8988T (cell line): Measurements from ENCODE around the gene TMEM254.
"Not testable (repeated sequence)": the region's sequence is repeated elsewhere in the genome, so short reads cannot be mapped to it uniquely, and the experiment has no call there.

Experiments used
- DNase-seq: peaks from one replicate; pipeline ENCODE4 v3.0.0; 2011

Gene TMEM254

DNA sequence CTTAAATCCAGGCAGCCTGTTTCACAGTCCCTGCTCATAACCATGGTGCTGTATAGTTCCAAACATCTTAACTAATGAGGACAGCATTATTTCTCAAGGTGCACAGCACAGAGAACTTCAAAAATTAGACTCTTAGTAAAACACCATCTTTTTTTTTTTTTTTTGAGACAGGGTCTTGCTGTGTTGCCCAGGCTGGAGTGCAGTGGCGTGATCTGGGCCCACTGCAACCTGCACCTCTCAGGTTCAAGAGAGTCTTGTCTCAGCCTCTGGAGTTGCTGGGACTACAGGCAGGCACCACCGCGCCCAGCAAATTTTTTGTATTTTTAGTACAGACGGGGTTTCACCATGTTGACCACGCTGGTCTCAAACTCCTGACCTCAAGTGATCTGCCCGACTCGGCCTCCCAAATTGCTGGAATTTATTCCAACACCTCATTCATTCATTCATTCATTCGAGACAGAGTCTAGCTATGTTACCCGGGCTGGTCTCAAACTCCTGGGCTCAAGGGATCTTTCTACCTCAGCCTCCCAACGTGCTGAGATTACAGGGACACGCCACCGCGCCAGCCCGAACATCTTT, 507 bp upstream of the TMEM254 start:
- DNase-seq, result no peak

DNA sequence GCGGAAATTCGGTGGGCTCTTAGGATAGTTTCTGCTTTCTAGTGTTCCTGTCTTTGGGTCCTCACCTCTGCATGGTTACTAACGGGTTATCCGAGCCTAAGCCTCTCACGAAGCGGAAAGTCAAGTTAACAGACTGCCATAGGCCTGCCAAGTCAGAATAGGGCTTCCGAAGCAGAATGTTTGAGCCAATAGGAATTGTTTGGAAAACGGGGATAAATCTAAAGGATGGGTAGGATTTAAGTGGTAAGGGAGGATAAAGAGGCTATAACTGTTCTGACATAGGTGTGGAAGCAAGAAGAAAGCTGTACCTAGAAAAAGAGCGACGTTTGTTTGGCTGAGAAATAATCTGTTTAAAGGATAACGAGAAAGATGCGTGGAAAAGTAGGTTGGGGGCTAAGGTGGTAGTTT, 851 bp downstream of the TMEM254 start:
- no peak for DNase-seq

DNA sequence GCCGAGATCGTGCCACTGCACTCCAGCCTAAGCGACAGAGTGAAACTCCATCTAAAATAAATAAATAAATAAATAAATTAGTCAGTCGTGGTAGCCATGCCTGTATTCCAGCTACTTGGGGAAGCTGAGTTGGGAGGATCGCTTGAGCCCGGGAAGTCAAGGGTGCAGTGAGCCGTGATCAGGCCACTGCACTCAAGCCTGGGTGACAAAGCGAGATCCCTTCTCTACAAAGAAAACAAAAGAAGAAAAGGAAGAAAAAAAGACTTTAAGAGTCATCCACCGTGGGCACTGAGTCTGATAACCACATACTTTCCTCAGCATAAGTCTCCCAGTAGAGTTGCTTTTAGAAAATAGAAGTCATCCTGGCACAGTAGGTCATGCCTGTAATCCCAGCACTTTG, 2.6 kb downstream of the TMEM254 start:
- no peak for DNase-seq

DNA sequence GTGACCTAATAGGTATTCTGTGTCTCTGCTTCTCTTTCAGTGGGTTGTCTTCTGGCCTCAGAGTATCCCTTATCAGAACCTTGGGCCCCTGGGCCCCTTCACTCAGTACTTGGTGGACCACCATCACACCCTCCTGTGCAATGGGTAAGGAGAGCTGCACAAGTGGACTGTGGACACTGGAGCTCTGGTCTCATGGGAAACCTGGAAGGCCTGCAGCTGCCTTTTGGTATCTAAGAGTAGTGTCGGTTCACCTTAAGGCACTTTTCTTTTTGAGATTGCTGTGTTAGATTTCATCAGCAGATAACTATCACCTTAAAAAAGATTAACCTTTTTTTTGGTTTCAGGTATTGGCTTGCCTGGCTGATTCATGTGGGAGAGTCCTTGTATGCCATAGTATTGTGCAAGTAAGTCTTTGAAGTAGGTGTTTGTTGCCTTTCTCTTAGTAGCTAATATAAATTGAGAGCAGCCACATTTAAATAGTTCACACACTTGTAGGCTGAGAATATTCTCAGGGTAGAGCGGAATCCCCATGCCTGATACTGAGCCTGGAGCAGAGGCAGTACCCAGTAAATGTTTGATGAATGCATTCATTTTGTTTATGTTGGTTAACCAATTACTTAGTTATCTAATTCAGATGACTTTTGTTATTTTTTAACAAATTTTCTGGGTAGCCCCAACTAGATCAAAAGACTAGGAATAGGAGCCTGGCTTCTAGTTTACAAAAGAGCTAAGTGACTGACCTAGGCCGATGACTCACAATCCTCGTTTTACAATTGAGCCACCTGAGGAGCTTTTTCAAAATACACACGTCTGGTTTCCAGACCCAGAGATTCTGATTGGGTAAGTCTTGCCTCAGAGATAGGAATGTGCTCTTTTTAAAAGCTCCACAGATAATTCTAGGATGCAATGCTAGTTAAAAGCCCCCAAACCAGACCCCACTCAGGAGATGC, 3.6 kb downstream of the TMEM254 start:
- DNase-seq, result no peak

DNA sequence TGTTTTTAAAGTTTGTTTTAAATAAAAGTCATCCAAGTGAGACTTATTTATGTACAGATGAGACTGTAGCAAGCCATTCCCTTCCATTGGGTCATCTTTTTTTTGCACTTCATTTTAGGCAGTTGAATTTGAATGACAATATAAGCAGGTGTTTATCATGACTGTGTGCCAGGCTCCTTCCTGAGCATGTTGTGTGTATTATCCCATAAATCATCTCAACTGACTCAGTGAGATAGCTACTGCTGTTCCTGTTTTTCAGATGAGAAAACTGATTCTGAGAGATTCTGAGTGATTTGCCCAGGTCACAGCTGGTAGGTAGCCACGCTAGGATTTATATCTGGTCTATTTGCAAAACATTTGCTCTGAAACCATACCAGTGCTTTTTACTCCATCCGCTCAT, 11.7 kb downstream of the TMEM254 start:
- DNase-seq, result no peak

DNA sequence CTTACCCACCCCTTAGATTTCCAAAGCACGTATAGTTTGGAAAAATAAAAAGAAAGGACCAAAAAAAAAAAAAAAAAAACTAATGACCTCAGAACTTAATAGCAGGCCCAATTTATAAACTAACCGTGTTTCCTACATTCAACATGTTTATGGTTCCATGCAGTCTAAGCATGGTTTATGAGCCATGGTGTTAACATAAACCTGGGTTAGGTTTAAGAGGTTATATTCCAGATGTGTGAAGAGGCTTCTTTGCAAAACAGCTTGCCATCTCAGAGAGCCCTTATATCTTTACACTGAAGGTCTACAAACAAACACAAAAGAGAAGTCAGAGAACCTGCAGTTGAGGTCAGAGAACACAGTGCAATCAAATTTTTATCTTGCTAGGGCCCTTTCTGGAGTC, 15.8 kb downstream of the TMEM254 start:
- no peak for DNase-seq

DNA sequence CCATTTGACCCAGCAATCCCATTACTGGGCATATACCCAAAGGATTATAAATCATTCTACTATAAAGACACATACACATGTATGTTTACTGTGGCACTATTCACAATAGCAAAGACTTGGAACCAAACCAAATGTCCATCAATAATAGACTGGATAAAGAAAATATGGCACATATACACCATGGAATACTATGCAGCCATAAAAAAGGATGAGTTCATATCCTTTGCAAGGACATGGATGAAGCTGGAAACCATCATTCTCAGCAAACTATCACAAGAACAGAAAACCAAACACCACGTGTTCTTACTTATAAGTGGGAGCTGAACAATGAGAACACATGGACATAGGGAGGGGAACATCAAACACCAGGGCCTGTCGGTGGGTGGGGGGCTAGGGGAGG, 19.8 kb downstream of the TMEM254 start:
- DNase-seq, result not testable (repeated sequence)

DNA sequence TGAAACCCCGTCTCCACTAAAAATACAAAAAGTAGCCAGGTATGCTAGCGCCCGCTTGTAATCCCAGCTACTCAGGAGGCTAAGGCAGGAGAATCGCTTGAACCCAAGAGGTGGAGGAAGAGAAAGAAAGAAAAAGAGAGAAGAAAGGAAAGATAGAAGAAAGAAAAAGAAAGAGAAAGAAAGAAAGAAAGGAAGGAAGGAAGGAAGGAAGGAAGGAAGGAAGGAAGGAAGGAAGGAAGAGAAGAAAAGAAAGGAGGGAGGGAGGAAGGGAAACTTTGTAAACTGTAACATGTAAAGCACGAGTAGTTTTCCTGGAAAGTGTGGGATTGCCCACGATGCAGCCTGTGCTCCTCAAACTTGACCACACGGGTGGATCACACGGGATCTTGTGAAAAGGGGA, 20.8 kb downstream of the TMEM254 start:
- not testable (repeated sequence) for DNase-seq

DNA sequence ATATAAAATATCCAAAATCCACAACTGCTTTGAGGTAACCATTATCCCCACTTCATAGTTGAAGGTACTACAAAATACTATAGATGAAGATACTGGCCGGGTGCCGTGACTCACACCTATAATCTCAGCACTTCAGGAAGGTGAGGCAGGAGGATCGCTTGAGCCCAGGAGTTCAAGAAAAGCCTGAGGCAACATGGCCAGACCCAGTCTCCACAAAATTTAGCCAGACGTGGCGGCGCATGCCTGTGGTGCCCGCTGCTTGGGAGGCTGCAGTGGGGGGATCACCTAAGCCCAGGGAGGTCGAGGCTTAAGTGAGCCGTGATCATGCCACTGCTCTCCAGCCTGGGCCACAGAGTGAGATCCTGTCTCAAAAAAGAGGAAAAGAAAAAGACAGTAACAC, 21.7 kb downstream of the TMEM254 start:
- DNase-seq, result no peak

DNA sequence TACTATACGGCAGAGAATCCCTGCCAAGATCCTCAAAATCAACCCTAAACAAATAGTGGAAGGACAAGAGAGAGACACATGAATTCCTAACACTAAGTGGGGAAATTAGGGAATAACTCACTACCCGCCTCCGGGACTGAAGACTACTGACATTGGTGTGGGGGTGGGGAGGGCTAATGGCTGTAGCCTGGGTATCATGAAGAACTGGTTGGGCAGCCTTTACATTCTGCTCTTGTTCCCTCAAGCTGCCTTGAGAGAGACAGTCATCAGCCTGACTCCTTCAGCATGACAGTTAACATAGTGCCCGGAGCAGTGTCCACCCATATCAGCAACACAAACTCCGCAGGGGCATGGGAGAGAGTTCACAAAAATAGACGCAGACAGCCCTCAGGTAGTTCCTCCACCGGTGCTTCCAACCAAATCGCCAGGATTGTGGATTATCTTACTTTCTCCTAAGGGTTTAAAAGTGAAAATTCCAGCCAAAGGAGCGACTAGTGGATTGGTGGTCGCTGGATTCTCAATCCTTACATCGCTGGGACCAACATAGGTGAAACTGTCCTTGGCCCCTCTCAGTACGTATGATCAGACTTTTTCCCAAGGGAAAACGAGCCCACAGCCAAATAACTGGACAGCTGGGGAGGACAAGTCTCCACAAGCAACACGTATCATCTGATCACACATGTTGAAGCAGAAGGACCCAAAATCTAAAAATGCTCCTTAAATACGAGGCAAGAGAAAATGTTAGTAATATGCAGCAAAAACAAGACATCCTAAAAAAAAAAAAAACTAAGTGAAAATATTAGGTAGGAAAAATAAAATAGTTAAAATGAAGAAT, 22.6 kb downstream of the TMEM254 start:
- no peak for DNase-seq

DNA sequence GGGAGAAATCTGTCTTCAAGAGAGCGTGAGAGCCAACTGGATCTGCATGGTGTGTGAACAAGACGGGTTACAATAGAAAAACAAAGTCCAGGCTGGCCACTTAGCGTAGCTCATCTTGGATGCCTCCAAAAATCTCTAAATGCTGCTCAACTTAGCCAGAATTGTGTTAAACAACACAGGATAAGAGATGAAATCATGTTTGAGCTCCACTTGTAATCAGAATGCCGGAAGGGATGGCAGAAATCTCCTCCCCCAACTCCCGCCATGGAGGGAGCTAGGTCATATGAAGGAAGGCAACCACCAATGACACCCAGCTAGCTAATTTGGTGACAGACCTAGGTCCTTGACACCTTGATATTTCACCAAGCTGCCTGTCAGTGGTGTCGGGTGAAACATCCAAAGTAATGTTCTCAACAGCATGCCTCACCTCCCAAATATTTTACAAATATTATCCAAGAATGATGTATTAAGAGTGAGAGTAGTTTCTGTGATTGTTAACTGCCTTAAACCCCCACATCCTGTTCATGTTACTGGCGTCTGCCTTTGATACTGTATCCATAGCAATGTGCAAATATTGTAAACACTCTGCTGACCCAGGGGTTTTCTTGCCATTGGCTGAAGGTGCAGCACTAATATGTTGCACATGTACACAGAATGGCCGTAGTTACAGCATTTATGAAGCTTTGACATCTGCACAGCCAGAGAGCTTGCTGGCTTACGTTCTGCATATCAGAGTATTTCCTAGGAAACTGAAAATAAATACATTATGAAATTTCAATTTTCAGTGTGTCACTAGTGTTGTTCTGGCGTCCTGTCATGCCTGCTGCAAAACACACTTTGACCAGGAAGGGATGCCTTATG, 25.8 kb downstream of the TMEM254 start:
- DNase-seq, result no peak

DNA sequence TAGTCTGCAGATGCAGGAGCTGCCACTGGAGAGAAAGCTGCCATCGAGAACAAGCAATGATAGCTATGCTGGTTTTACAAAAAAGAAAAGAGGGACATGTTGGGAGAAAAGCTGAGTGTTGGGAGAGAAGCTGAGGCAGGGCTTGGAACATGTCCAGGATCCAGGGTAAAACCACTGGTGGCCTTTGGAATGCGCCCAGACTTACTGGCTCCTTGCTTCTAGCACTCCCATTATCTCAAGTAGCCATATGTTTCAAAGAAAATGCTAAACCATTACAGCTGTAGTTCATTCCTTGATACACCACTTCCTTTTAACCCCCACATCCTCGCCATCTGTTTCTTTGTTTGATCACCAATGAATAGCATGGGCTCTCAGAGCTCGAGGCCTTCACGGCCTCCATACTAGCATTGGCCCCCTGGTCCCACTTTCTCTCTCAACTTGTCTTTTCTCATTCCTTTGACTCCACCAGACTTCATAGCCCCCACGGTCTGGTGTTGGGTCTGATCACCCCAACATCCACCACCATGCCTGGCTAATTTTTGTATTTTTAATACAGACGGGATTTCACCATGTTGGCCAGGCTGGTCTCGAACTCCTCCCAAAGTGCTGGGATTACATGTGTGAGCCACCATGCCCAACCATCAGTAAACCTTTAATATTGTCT, 30.2 kb downstream of the TMEM254 start:
- DNase-seq, result no peak

DNA sequence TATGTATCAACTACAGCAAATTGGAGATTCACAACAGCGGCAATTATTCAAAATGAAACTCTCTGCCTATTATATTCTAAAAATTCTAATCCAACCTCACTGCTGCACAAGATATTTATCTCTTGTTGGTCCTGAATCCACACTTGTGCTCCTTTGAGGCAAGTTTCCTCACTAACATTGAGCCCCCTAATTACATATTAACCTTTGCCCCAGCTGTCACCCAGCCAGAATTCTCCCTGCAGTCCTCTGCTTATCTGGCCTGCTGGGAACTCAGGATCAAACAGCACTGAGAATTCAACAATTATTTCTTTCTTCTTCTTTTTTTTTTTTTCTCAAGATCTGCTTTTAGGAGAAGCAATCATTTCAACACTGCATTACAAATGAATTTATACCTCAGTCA, 32.5 kb downstream of the TMEM254 start:
- no peak for DNase-seq

DNA sequence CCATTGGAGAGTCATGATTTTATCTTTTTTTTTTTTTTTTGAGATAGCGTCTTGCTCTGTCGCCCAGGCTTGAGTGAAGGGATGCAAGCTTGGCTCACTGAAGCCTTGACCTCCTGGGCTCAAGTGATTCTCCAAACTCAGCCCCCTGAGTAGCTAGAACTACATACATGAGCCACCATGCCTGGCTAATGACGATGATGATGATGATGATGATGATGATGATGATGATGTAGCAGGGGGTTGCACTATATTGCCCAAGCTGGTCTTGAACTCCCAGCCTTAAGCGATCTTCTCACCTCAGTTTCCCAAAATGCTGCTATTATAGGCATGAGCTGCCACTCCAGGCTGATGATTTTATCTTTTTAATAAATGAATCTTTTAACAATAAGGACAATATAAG, 40.2 kb downstream of the TMEM254 start:
- no peak for DNase-seq

DNA sequence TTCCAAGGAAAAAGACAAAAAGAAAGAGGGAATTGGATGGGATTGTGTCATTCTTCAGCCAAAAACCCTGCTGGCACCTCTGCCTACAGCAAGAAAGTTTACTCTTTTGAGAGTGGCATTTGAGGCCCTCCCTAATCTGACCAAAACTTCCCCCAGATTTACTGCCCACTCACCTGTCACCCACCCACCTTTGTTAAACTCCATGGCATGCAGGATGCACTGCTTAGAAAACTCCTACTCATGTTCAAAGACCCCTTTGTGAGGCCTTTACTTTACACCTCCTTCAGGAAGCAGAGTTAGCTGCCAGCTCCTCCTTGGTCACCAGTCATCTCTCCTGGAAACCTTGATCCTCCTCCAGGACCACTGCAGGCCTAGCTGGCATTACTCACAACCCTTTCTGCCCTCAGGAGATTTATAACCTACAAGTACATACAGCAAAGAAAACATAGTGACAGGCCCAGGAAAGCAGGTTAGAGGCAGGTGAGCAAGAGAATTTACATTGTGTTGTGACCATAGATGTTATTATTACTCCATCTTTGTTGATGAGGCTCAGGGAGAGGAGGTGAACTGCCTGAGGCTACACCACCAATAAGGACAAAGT, 43.7 kb downstream of the TMEM254 start:
- no peak for DNase-seq

DNA sequence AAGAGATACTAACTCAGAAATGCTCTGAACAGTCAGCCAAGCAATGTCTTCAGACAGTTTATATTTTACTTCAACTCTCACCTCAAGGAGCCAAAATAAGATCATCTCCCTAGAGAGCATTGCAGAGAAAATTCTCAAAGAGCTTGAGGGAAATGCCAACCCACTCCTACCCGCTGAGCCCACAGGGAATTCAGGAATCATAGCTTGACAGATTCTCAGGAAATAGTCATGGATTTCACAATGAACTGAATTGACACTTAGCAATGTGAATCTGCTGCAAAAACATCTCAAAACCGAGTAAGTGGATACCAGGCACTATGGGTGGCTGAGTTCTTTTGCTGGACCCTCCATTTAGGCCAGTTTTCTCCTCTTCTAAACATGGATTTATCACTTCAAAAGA, 44.3 kb downstream of the TMEM254 start:
- DNase-seq, result no peak

DNA sequence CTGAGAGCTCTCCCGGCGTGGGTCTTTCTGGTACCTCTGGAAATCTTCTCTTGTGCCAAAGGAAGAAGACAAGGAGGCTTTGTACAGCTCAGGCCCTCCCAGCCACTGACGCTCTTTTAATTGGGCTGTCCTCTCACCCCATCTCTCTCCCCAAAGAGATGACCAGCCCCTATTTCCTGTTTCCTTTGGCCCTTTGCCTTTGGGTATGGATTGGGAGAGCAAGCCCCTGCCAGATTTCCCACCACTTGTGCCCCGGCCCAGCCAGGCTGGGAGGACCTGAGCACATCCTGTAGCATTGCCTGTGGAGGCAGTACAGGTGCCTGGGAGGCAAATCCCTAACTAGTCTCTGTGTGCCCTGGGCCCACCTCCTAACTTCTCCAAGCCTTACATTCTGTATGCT, 48.4 kb downstream of the TMEM254 start:
- DNase-seq, result no peak

DNA sequence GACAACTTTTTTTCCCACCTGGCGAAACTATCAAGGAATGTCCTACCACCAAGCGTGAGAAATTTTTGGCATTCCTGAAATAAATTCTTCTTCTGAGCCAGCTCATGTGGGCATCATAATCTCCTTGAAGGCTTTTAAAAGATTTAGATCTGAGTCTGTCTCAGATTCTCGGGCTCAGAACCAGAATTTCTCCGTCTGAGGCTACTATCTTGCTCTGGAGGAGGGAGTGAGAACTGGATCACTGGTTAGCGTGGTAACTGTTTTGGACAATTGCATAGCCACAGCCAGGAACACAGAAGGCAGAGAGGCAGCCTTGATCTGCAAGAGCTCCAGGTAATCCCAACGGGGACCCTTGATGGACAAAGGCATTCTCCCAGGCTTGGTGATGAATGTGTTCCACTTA, 53.0 kb downstream of the TMEM254 start:
- DNase-seq, result no peak

DNA sequence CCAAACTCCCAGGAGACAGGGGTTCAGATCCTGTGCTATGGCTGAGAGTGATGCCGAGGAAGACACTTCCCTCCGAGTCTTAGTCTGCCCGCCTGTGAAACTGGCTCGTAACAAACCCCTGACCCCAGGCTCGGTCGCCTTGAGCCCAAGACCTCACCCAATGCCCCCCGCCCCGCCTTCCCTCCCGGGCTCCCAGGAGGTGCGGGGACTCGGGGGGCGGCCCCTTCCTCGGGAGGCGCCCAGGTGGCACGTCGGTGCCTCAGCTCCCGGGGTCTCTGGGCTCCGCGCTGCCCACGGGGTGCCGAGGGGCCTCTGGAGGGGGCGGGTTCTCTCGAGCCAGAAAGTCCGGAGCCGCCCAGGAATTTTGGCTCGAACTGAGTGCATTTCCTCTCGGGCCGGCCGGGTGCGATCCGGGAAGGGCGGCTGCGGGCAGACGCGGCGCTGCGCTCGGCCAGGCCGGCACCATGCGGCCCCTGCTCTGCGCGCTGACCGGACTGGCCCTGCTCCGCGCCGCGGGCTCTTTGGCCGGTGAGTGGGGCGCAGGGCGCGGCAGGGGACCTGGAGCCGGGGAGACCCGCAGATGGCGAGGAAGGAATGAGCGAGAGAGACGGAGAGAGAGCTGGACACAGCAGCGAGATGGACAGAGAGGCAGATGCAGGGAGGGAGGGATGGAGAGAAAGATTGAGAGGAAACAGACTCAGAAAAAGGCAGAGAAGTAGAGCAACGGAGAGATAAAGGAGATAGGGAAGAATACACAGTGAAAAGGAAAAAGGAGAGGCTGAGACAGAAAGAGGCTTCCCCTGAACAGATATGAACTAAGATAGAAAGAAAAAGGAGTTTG, 54.1 kb downstream of the TMEM254 start, which contains the start of gene PLAC9:
Gene PLAC9, plus strand, starts transcription at position 432 of the 841 bp plus-strand sequence. Its CDS starts 33 bp downstream, at position 465.
- no peak for DNase-seq

DNA sequence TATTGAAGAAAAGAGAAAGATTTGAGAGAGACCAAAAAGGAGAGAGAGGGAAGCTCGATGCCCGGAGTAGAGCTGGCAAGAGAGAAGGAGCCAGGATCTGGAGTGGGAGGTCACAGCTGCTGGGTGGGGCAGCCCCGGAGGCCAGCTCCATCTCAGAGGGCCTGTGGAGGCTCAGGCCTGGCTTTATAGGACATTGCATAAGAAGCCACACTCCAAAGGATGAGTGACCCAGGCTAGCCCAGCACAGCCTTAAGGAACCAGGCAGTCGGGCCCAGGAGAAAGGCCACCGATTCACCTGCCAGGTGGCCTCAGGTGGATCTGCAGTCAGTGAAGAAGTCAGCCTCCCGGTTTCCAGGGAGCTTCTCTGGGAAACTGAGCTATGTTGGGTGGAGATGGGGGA, 54.7 kb downstream of the TMEM254 start:
- DNase-seq, result no peak

DNA sequence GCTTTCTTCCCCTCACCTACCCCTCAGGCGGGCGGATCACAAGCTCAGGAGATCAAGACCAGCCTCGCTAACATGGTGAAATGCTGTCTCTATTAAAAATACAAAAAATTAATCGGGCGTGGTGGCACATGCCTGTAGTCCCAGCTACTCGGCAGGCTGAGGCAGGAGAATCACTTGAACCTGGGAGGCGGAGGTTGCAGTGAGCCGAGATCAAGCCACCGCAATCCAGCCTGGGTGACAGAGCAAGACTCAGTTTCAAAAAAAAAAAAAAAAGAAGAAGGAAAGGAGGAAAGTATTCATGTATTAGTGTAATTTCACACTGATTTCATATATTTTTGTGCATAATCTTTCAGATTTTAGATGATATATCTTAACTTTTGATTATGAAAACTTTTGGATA, 55.2 kb downstream of the TMEM254 start:
- not testable (repeated sequence) for DNase-seq
